HG02885 (cell line): ENCODE measurements around the gene SMARCB1.

ENCODE experiments used
- ATAC-seq: cut with Tn5 transposase; IDR thresholded peaks from one replicate; pipeline ENCODE4 v1.9.1; 2021; ENCODE audit warnings: mild to moderate bottlenecking; ENCODE audit not compliant: unreplicated experiment, poor library complexity

Gene SMARCB1

GRCh38 chr22:23800297-23801237 lies 13.8 kb downstream of the SMARCB1 start:
- peak; percentile 52 for ATAC-seq

GRCh38 chr22:23801238-23801821 lies 14.6 kb downstream of the SMARCB1 start:
- no peak for ATAC-seq

GRCh38 chr22:23801886-23802377 lies 15.2 kb downstream of the SMARCB1 start:
- ATAC-seq: no peak

GRCh38 chr22:23803001-23803819 lies 16.4 kb downstream of the SMARCB1 start:
- ATAC-seq: peak; percentile 48

- ATAC-seq: no peak
These were observed 18.1 kb downstream of the SMARCB1 start for GRCh38 chr22:23804781-23805291.

- ATAC-seq: no peak
These were observed 20.1 kb downstream of the SMARCB1 start for GRCh38 chr22:23806837-23807236.

GRCh38 chr22:23812378-23812777 lies 25.6 kb downstream of the SMARCB1 start:
- ATAC-seq: no peak

- no peak for ATAC-seq
These were observed 28.9 kb downstream of the SMARCB1 start for GRCh38 chr22:23815541-23816155.

GRCh38 chr22:23816156-23816976 lies 29.6 kb downstream of the SMARCB1 start:
- ATAC-seq: no peak

- ATAC-seq: no peak
These were observed 30.4 kb downstream of the SMARCB1 start for GRCh38 chr22:23817146-23817545.

GRCh38 chr22:23818541-23818940 lies 31.8 kb downstream of the SMARCB1 start:
- ATAC-seq: no peak

- no peak for ATAC-seq
These were observed 34.0 kb downstream of the SMARCB1 start for GRCh38 chr22:23820748-23821211.

GRCh38 chr22:23822101-23822671 lies 35.4 kb downstream of the SMARCB1 start:
- no peak for ATAC-seq

GRCh38 chr22:23823331-23823791 lies 36.6 kb downstream of the SMARCB1 start:
- no peak for ATAC-seq

- ATAC-seq: no peak
These were observed 37.9 kb downstream of the SMARCB1 start for GRCh38 chr22:23824476-23825245.

GRCh38 chr22:23825246-23825905 lies 38.6 kb downstream of the SMARCB1 start:
- no peak for ATAC-seq
